Uterus (tissue), 4 donors: ENCODE measurements around the gene ARHGEF17. TPM values are rescaled to one million over a fixed set of nuclear protein-coding genes. Genes with fewer than 3 reads are reported as not detected.
A peak's percentile ranks its signal among the peaks of the same experiment; 100 is the strongest.

Experiments used
- DNase-seq, 2 donors: peaks; one replicate each; pipeline ENCODE4 v3.0.0-alpha.2; 2019 to 2020
- H3K27ac ChIP-seq, 2 donors: fragments of 200-600 bp; sonication (generic); 1 replicate in 1 of 2; 2 replicates in 1 of 2; pipeline ENCODE4 v1.5.1; 2016 to 2018
- H3K27me3 ChIP-seq, 2 donors: fragments of 200-600 bp; sonication (generic); one replicate each; pipeline ENCODE4 v1.5.1; 2018 to 2019; ENCODE audit warnings: control low read depth in 1 of 2
- H3K36me3 ChIP-seq, 2 donors: fragments of 200-600 bp; sonication (generic); one replicate each; pipeline ENCODE4 v1.5.1; 2019; ENCODE audit warnings: control low read depth in 1 of 2
- H3K4me1 ChIP-seq, 2 donors: fragments of 200-600 bp; sonication (generic); one replicate each; pipeline ENCODE4 v1.5.1; 2018 to 2019; ENCODE audit warnings: control low read depth in 1 of 2
- H3K4me3 ChIP-seq, 2 donors: fragments of 200-600 bp; sonication (generic); 1 replicate in 1 of 2; 2 replicates in 1 of 2; pipeline ENCODE4 v1.5.1; 2018 to 2019; ENCODE audit warnings: mild to moderate bottlenecking in 1 of 2
- H3K9me3 ChIP-seq, 2 donors: fragments of 200-600 bp; sonication (generic); one replicate each; pipeline ENCODE4 v1.5.1; 2019; ENCODE audit warnings: control low read depth in 1 of 2
- CTCF ChIP-seq, 4 experiments: fragments of 200-600 bp in 2 of 4; fragments of 450-650 bp in 2 of 4; sonication (generic) in 2 of 4; IDR thresholded peaks; one replicate each; pipeline ENCODE4 v1.5.1; 2016 to 2019; ENCODE audit warnings: antibody characterized with exemption in 4 of 4, mild to moderate bottlenecking in 2 of 4, moderate library complexity in 1 of 4
- POLR2A ChIP-seq, 2 donors: fragments of 450-650 bp; IDR thresholded peaks; one replicate each; pipeline ENCODE4 v1.6.1; 2016; ENCODE audit warnings: antibody characterized with exemption in 2 of 2, mild to moderate bottlenecking in 1 of 2, moderate library complexity in 1 of 2
- intact Hi-C: fragments of 100-400 bp; cut with DNase I; formaldehyde crosslinking; loops from one replicate; pipeline ENCODE4 v1.15.1; 2023; ENCODE audit warnings: low total_unique reads
- total RNA-seq, 4 donors: library from RNA; depleted of rRNA in 3 of 4; stranded (reverse); fragments of >200 nt in 3 of 4; gene quantifications; one replicate each; pipeline versions ENCODE4 v1.1.0 to v1.2.4, GENCODE V29; 2014 to 2023
- donor health status: DM: yes; HTN: yes; CAD: no.

Gene ARHGEF17
- total RNA-seq, 4 donors from 2014 or later: 17.9 to 174 (median 58.6) TPM

GRCh38 chr11:73263640-73264039, 44.4 kb upstream of the ARHGEF17 start:
- TF ChIP-seq POLR2A (IDR thresholded peaks at IDR 0.05) (no peak), CTCF (IDR thresholded peaks at IDR 0.05) (no peak)
- H3K27ac ChIP-seq: no peak overlapping the region
- H3K4me1 ChIP-seq: peaks cover 0 to 6% of the 10 kb centered on the region in 2 donors
- no peaks in the 10 kb centered on the region for H3K9me3 ChIP-seq
- no peak overlapping the region for H3K4me3 ChIP-seq
- no peaks in the 10 kb centered on the region for H3K36me3 ChIP-seq
- H3K27me3 ChIP-seq: peaks cover 0 to 10% of the 10 kb centered on the region in 2 donors
- intact Hi-C loops: no loop called here
- DNase-seq: peak in 1 of 2 donors; percentile 1

- no peak overlapping the region for H3K4me3 ChIP-seq
- TF ChIP-seq CTCF (IDR thresholded peaks at IDR 0.05) (no peak), POLR2A (IDR thresholded peaks at IDR 0.05) (no peak)
- no peak overlapping the region for H3K27ac ChIP-seq
- no peak for DNase-seq
- H3K27me3 ChIP-seq: peaks cover 0 to 10% of the 10 kb centered on the region in 2 donors
- intact Hi-C loops: no loop called here
- H3K36me3 ChIP-seq: no peaks in the 10 kb centered on the region
- H3K9me3 ChIP-seq: no peaks in the 10 kb centered on the region
- peaks cover 0 to 6% of the 10 kb centered on the region in 2 donors for H3K4me1 ChIP-seq
Measured at GRCh38 chr11:73265278-73265810, 42.7 kb upstream of the ARHGEF17 start.

- TF ChIP-seq POLR2A (IDR thresholded peaks at IDR 0.05) (no peak), CTCF (IDR thresholded peaks at IDR 0.05) (no peak)
- Histone ChIP-seq H3K27me3 (peaks cover 0 to 10% of the 10 kb centered on the region in 2 donors), H3K9me3 (no peaks in the 10 kb centered on the region), H3K27ac (no peak overlapping the region), H3K36me3 (no peaks in the 10 kb centered on the region), H3K4me3 (no peak overlapping the region), H3K4me1 (peaks cover 0 to 6% of the 10 kb centered on the region in 2 donors)
- peak in 1 of 2 donors; percentile 6 for DNase-seq
- intact Hi-C loops: no loop called here
Measured at GRCh38 chr11:73265853-73266645, 42.0 kb upstream of the ARHGEF17 start.

GRCh38 chr11:73266646-73267020, 41.4 kb upstream of the ARHGEF17 start:
- intact Hi-C loops: no loop called here
- Histone ChIP-seq H3K27ac (no peak overlapping the region), H3K27me3 (peaks cover 0 to 10% of the 10 kb centered on the region in 2 donors), H3K4me1 (peaks cover 0 to 6% of the 10 kb centered on the region in 2 donors), H3K9me3 (no peaks in the 10 kb centered on the region), H3K36me3 (no peaks in the 10 kb centered on the region), H3K4me3 (no peak overlapping the region)
- DNase-seq: no peak
- TF ChIP-seq CTCF (IDR thresholded peaks at IDR 0.05) (no peak), POLR2A (IDR thresholded peaks at IDR 0.05) (no peak)

- Histone ChIP-seq H3K27me3 (peaks cover 0 to 10% of the 10 kb centered on the region in 2 donors), H3K4me1 (peaks cover 0 to 6% of the 10 kb centered on the region in 2 donors), H3K4me3 (no peak overlapping the region), H3K36me3 (no peaks in the 10 kb centered on the region), H3K9me3 (no peaks in the 10 kb centered on the region), H3K27ac (no peak overlapping the region)
- no peak for DNase-seq
- TF ChIP-seq CTCF (IDR thresholded peaks at IDR 0.05) (no peak), POLR2A (IDR thresholded peaks at IDR 0.05) (no peak)
- intact Hi-C loops: no loop called here
Measured at GRCh38 chr11:73267122-73267846, 40.8 kb upstream of the ARHGEF17 start.
